ENCODE results near the gene ATG13.

Gene ATG13

DNA sequence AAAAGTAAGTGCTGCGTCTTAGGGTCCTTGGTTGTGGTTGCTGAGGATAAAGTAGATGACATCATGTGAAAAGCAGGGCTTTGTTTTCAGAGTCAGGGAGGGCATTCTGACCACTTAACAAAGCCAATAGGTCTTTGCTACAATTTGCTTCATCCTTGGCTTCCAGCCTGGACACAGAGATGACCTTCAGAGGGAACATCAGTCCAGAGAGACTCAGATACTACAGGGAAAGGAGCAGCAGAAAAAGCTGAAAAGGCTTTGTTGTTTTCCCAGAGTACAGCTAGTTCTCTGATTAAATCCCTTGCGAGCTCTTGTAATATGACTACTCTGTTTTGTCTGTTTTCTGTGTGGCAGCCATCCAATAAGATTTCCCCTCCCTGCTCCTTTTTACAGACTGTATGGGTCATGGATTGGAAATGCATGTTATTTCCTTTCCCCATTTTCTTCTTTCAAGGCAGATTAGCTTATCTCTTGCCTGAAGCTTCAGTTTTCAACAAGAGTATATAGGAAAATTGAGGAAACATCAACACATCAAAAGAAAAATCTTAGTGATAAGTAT is 31.9 kb downstream of the ATG13 start:
- DNase-seq, result no peak

- no peak for DNase-seq
Measured at GRCh38 chr11:46655631-46656030, 38.3 kb downstream of the ATG13 start.

DNA sequence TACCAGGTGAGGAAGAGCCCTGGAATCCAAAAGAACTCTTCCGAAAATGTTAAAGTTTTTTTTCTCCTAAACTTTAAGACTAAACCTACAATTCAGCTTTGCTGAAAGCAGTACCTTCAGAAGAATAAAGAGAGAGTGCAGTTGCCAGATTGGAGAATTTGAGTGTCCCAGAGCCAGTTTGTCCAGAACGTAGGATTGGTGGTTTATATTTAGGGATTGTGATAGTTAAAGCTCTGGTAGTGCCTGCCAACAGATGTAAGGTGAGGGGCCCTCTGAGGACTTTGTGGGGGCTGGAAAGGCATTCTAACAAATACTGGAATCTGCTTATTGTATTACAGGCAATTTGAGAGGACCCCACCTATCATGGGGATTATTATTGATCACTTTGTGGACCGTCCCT is 39.8 kb downstream of the ATG13 start:
- no peak for DNase-seq

- DNase-seq, result no peak
Measured at GRCh38 chr11:46658259-46658658, 40.9 kb downstream of the ATG13 start.

GRCh38 chr11:46659908-46660307 is 42.6 kb downstream of the ATG13 start:
- DNase-seq, result no peak

GRCh38 chr11:46661836-46662235 is 44.5 kb downstream of the ATG13 start:
- no peak for DNase-seq

- DNase-seq, result no peak
Measured at GRCh38 chr11:46662366-46662765, 45.0 kb downstream of the ATG13 start.

GRCh38 chr11:46663277-46663940 is 46.1 kb downstream of the ATG13 start:
- DNase-seq, result no peak

- DNase-seq, result no peak
Measured at GRCh38 chr11:46664612-46665011, 47.3 kb downstream of the ATG13 start.

DNA sequence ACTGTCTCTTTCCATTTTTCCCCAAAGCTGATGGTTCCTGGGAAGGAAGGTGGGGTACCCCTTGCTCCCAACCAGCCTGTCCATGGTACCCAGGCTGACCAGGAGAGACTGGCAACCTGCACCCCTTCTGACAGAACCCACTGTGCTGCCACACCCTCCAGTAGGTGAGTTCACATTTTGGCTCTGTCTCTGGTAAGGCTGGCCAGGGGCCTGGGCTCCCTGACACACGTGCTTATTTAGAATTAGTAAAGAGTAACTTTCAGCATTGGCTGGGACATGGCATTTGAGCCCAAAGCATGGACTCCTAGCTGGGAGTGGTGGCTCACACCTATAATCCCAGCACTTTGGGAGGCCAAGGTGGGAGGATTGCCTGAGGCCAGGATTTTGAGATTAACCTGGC is 48.0 kb downstream of the ATG13 start:
- no peak for DNase-seq

- DNase-seq, result no peak
Measured at GRCh38 chr11:46666516-46666915, 49.2 kb downstream of the ATG13 start.

- no peak for DNase-seq
Measured at GRCh38 chr11:46667043-46667481, 49.7 kb downstream of the ATG13 start.

DNA sequence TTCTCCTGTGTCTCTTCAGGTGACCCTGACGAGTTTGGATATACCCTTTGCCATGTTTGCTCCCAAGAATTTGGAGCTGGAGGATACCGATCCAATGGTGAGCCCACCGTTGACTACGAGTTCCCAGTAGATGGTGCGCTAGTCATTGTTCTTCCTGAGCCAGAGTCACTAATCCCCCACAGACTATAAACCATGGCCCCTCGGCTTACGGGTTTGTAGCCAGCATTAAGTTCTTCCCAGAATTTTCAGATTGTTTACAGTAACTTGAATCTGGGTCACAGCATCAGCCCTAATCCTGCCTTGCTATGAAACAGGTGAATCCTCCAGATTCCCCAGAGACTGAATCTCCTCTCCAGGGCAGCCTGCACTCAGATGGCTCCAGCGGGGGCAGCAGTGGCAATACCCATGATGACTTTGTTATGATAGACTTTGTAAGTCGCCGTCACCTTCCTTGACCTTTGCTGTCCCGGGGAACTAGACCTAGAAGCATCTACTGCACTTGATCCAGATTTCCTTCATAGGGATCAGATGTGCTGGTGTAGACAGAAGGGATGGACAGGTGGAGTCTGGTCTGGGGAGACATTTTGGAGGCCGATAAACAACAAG is 51.2 kb downstream of the ATG13 start:
- no peak for DNase-seq

DNA sequence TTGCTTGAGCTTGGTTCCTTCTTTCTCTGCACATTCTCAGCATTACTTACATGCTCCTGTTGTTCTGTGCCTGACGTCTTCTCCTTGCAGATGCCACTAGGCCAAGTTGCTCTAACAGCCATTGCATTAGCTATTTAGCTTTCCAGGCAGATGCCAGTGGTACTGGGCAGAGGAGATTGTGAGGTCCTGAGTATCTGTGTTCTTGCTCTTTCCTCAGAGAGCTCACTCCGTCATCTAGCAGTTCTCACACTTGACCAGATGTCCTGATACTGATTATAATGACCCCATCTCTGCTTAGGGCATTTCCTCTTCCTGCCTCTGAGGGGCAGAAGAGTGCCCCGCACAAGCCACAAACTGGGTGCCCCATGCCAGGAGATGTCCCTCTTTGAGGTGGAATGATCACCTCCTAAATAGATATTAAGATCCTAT is 52.4 kb downstream of the ATG13 start:
- peak; percentile 17 for DNase-seq

DNA sequence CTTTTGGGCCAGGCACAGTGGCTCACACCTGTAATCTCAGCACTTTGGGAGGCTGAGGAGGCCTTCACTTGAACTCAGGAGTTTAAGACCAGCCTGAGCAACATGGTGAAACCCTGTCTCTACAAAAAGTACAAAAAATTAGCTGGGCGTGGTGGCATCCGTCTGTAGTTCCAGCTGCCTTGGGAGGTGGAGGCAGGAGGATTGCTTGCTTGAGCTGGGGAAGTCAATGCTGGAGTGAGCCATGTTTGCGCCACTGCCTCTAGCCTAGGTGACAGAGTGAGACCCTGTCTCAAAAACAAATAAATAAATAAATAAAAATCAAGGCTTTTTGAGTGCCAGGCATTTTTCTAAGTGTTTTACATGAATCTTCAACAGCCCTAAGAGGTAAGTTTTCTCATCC is 53.2 kb downstream of the ATG13 start:
- peak; percentile 1 for DNase-seq

DNA sequence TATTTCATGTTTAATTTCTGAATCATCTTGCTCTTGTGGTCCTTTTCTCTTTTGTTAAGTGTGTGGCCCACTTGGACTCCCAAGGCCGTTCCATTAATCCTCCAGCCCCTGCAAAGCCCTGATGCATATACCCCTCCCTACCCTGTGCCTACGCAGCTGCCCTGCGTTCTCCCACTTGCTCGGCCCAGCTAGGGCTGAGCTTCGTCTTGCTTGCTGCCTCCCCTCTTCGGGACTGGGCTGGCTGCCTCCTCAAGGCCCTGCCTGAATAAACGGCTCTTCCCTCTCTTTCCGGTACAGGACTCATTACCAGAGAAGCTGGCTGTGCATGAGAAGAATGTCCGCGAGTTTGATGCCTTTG is 54.6 kb downstream of the ATG13 start:
- no peak for DNase-seq

GRCh38 chr11:46672381-46672839 is 55.1 kb downstream of the ATG13 start:
- no peak for DNase-seq

GRCh38 chr11:46673713-46674462 is 56.5 kb downstream of the ATG13 start:
- no peak for DNase-seq

DNA sequence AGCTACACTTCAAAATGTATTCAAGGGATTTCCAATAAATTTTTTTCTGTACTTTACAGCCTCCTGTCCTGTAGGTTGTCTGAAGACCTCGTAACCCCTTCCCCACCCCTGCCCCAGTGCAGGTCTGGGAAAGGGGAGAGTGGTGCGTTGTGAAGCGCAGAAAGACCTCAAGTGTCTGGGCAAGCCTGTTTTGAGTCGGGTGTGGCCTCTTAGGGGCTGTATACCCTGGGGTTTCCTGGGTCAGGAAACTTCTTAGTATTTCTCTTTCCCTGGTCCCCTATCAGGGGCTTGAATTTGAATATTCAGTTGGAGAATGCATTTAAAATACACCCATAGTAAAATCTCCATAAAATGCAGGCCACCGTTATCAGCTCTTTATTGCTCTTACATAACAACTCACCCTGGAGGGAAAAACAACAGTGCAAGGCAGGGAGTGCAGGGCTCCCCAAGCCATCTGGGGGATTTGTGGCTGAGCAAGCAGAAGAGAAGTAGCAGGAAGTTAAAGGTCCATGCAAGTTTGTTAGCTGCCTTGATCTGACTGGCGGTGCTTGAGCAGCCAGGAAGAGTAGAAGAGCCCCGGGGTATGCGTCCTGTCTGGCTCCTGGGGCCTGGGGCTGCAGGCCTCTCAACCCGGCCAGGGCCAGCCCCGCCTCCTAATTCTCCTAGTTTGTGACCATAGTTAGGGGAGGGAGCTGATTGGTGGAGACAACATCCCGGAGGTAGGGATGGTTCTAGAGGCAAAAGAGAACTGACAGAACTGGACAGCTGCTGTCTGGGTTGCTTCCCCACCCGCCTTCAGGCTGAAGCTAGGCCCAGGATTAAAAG is 57.3 kb downstream of the ATG13 start:
- peak; percentile 6 for DNase-seq

DNA sequence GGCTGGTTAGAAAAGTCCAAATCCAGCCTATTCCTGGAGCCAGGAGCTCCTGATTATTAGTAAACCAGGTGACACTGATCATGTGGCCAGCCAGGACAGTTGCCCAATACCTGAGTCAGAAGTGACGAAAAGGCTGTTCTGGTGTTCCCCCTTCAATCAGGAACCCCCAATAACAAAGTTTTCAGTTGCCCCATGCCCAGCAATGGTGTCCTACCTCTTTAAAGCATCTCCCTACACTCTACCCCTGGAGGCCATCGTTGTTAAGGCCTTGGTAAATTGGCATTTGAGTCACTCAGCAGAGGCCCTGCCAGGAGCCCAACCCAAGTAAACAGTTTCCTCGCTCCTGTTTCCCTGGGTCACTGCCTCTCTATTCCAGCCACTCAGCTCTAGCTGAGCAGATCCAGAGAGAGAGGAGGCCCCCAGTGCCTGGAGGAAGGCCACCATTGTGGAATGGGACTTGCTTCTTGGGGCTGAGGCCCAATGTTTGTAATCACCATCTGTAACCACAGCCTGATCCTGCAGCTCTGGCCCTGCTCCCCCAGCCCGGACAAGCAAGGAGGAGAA is 58.0 kb downstream of the ATG13 start:
- DNase-seq, result no peak

GRCh38 chr11:46675949-46676348 is 58.6 kb downstream of the ATG13 start:
- no peak for DNase-seq

GRCh38 chr11:46676436-46677158 is 59.2 kb downstream of the ATG13 start:
- DNase-seq, result no peak
